A549 (cell line): ENCODE results near the gene ATF1. TPM values are rescaled to one million over a fixed set of nuclear protein-coding genes. Genes with fewer than 3 reads are reported as not detected.

ENCODE experiments used
- ATAC-seq, 2 experiments: fragments of 200-7000 bp in 1 of 2; fragments of >200 bp in 1 of 2; cut with Nextera tagmentation in 1 of 2; cut with Tn5 transposase in 1 of 2; 3 replicates each; pipeline versions ENCODE4 v1.8.0 to v1.9.1; 2018 to 2020; ENCODE audit warnings: mild to moderate bottlenecking in 1 of 2, moderate library complexity in 1 of 2
- CTCF ChIA-PET: fragments of 300-600 bp; sonication (Branson Sonifier 250); formaldehyde crosslinking; extraction: SDS; loops from one replicate; lab custom pipeline; 2021; ENCODE audit warnings: antibody characterized with exemption, inconsistent platforms; lab: Yijun Ruan, JAX
- POLR2A ChIA-PET: fragments of 350-600 bp; formaldehyde crosslinking; extraction: SDS; loops from one replicate; lab custom pipeline; 2021; ENCODE audit warnings: antibody characterized with exemption, inconsistent platforms; lab: Yijun Ruan, JAX
- DNase-seq, 2 experiments: peaks; one replicate each; pipeline versions ENCODE4 v3.0.0 to v3.0.0-alpha.2; 2011 to 2016; ENCODE audit warnings: low read depth in 1 of 2, low spot score in 1 of 2
- FAIRE-seq: peaks from 2 replicates; lab custom pipeline; 2011; peaks lifted over from hg19 to GRCh38; lab: Jason Lieb, UNC
- H3K27ac ChIP-seq, 2 experiments: fragments of >200 bp; sonication (Bioruptor Twin); formaldehyde crosslinking; 3 replicates each; pipeline ENCODE4 v1.5.1; 2016 to 2017
- H3K4me1 ChIP-seq: fragments of >200 bp; sonication (Bioruptor Twin); formaldehyde crosslinking; 3 replicates; pipeline ENCODE4 v1.6.1; 2016
- H3K4me2 ChIP-seq: fragments of >200 bp; sonication (Bioruptor Twin); formaldehyde crosslinking; 3 replicates; pipeline ENCODE4 v1.6.1; 2016
- H3K4me3 ChIP-seq: fragments of >200 bp; sonication (Bioruptor Twin); formaldehyde crosslinking; 3 replicates; pipeline ENCODE4 v1.5.1; 2016
- H3K9me3 ChIP-seq: fragments of >200 bp; sonication (Bioruptor Twin); formaldehyde crosslinking; 3 replicates; pipeline ENCODE4 v1.6.1; 2016
- CBX2 ChIP-seq: fragments of 200-600 bp; sonication (generic); IDR thresholded peaks from 2 replicates; pipeline ENCODE4 v1.6.1; 2016; ENCODE audit warnings: low read depth, mild to moderate bottlenecking, borderline replicate concordance
- CBX8 ChIP-seq: fragments of 200-600 bp; sonication (generic); IDR thresholded peaks from 2 replicates; pipeline ENCODE4 v1.6.1; 2016
- CEBPB ChIP-seq, 2 experiments: fragments of >200 bp in 1 of 2; sonication (Bioruptor Twin) in 1 of 2; formaldehyde crosslinking in 1 of 2; IDR thresholded peaks; 2 replicates each; pipeline ENCODE4 v1.6.1; 2012 to 2016
- CHD4 ChIP-seq: fragments of 200-600 bp; sonication (generic); IDR thresholded peaks from 2 replicates; pipeline ENCODE4 v1.6.1; 2016; ENCODE audit warnings: antibody characterized with exemption, mild to moderate bottlenecking, borderline replicate concordance
- EHF ChIP-seq: fragments of 250-450 bp; sonication (Bioruptor Pico); IDR thresholded peaks from 2 replicates; pipeline ENCODE4 v1.5.0; 2020; ENCODE audit warnings: mild to moderate bottlenecking
- EHMT2 ChIP-seq: fragments of 200-600 bp; sonication (generic); IDR thresholded peaks from 2 replicates; pipeline ENCODE4 v1.6.1; 2016; ENCODE audit warnings: antibody characterized with exemption, low read depth, mild to moderate bottlenecking, moderate library complexity
- EP300 ChIP-seq, 2 experiments: fragments of >200 bp; sonication (Bioruptor Twin); formaldehyde crosslinking; IDR thresholded peaks; 2 replicates in 1 of 2; 3 replicates in 1 of 2; pipeline ENCODE4 v1.6.1; 2016 to 2017
- ESRRA ChIP-seq: fragments of 150-350 bp; IDR thresholded peaks from 2 replicates; pipeline ENCODE4 v1.6.1; 2014; ENCODE audit warnings: mild to moderate bottlenecking, low read length, borderline replicate concordance
- GATA3 ChIP-seq: IDR thresholded peaks from 2 replicates; pipeline ENCODE4 v1.6.1; 2012; ENCODE audit warnings: borderline replicate concordance
- HES2 ChIP-seq: fragments of >200 bp; sonication (Bioruptor Twin); formaldehyde crosslinking; IDR thresholded peaks from 2 replicates; pipeline ENCODE4 v1.6.1; 2016
- HOXB13 ChIP-seq: fragments of 250-450 bp; sonication (Bioruptor Pico); IDR thresholded peaks from 2 replicates; pipeline ENCODE4 v1.5.0; 2020; ENCODE audit warnings: low read depth, mild to moderate bottlenecking, moderate library complexity
- HOXB5 ChIP-seq: fragments of 250-450 bp; sonication (Bioruptor Pico); IDR thresholded peaks from 2 replicates; pipeline ENCODE4 v1.5.0; 2020; ENCODE audit warnings: mild to moderate bottlenecking, moderate library complexity
- JUN ChIP-seq, 2 experiments: fragments of >200 bp; sonication (Bioruptor Twin); formaldehyde crosslinking; IDR thresholded peaks; 2 replicates in 1 of 2; 3 replicates in 1 of 2; pipeline ENCODE4 v1.6.1; 2016 to 2017
- JUNB ChIP-seq: fragments of >200 bp; sonication (Bioruptor Twin); formaldehyde crosslinking; IDR thresholded peaks from 2 replicates; pipeline ENCODE4 v1.6.1; 2016
- KDM1A ChIP-seq: fragments of 200-600 bp; sonication (generic); IDR thresholded peaks from 2 replicates; pipeline ENCODE4 v1.6.1; 2016; ENCODE audit warnings: low read depth, mild to moderate bottlenecking
- MYC ChIP-seq: IDR thresholded peaks from 2 replicates; pipeline ENCODE4 v1.6.1; 2012; ENCODE audit warnings: mild to moderate bottlenecking, inconsistent platforms, low read length, improper control_type of control experiment, borderline replicate concordance
- NFE2L2 ChIP-seq: fragments of 150-350 bp; conservative IDR thresholded peaks from 2 replicates; pipeline ENCODE4 v1.6.1; 2014; ENCODE audit warnings: low read length
- NPAS2 ChIP-seq: fragments of 250-450 bp; sonication (Bioruptor Pico); IDR thresholded peaks from 2 replicates; pipeline ENCODE4 v1.8.0; 2022; ENCODE audit warnings: mild to moderate bottlenecking, moderate library complexity, borderline replicate concordance
- PHF8 ChIP-seq: fragments of 200-600 bp; sonication (generic); IDR thresholded peaks from 2 replicates; pipeline ENCODE4 v1.6.1; 2016; ENCODE audit warnings: low read depth, mild to moderate bottlenecking, antibody characterized with exemption, moderate library complexity, borderline replicate concordance
- POLR2AphosphoS2 ChIP-seq: conservative IDR thresholded peaks from 2 replicates; pipeline ENCODE4 v1.6.1; 2012; ENCODE audit warnings: low read length, improper control_type of control experiment, inconsistent platforms
- RCOR1 ChIP-seq: fragments of 150-350 bp; IDR thresholded peaks from 2 replicates; pipeline ENCODE4 v1.6.1; 2014; ENCODE audit warnings: antibody characterized with exemption, low read length, low read depth
- RFX5 ChIP-seq: fragments of 450-650 bp; IDR thresholded peaks from 2 replicates; pipeline ENCODE4 v1.7.1; 2014; ENCODE audit warnings: antibody characterized with exemption, mild to moderate bottlenecking, moderate library complexity
- RNF2 ChIP-seq: fragments of 200-600 bp; sonication (generic); IDR thresholded peaks from 2 replicates; pipeline ENCODE4 v1.6.1; 2016; ENCODE audit warnings: low read depth, mild to moderate bottlenecking, antibody characterized with exemption, moderate library complexity, borderline replicate concordance
- SMC3 ChIP-seq: fragments of >200 bp; sonication (Bioruptor Twin); formaldehyde crosslinking; IDR thresholded peaks from 3 replicates; pipeline ENCODE4 v1.6.1; 2018; ENCODE audit warnings: inconsistent platforms
- TFCP2L1 ChIP-seq: fragments of 250-450 bp; sonication (Bioruptor Pico); IDR thresholded peaks from 2 replicates; pipeline ENCODE4 v1.5.0; 2021; ENCODE audit warnings: mild to moderate bottlenecking
- TP53 ChIP-seq: fragments of 250-450 bp; sonication (Bioruptor Pico); IDR thresholded peaks from 2 replicates; pipeline ENCODE4 v1.5.0; 2021; ENCODE audit warnings: mild to moderate bottlenecking, moderate library complexity
- ZC3H11A ChIP-seq: fragments of 450-650 bp; IDR thresholded peaks from 2 replicates; pipeline ENCODE4 v1.6.1; 2014; ENCODE audit warnings: antibody characterized with exemption, mild to moderate bottlenecking
- ZSCAN20 ChIP-seq: fragments of 250-450 bp; sonication (Bioruptor Pico); IDR thresholded peaks from 2 replicates; pipeline ENCODE4 v1.8.0; 2022; ENCODE audit warnings: mild to moderate bottlenecking, moderate library complexity
- WGBS: methylation state at CpG from one replicate; pipeline ENCODE4 v1.1.6; 2017; ENCODE audit errors: missing lambda C conversion rate; 5-methylcytosine and 5-hydroxymethylcytosine counted together
- polyA plus RNA-seq, 4 experiments: library from polyadenylated mRNA; depleted of rRNA in 3 of 4; stranded (reverse); fragments of >200 nt; fragmentation: RNase III in 1 of 4; extraction: RNeasy Plus Mini Kit Qiagen cat#74134 plus additional on column Dnase treatment in 1 of 4; gene quantifications; 2 replicates in 3 of 4; 3 replicates in 1 of 4; pipeline ENCODE4 v1.2.3, GENCODE V29; 2011 to 2017
- TF ChIP-seq, protein P1 (sequence below): IDR thresholded peaks from 2 replicates; pipeline ENCODE4 v1.6.1; 2012
- TF ChIP-seq, protein P2 (sequence below): fragments of 450-650 bp; IDR thresholded peaks from 2 replicates; pipeline ENCODE4 v1.6.1; 2014; ENCODE audit warnings: antibody characterized with exemption

Gene ATF1
- polyA plus RNA-seq, 2 of the 4 experiments (the other 2 are of a cell fraction): 34.2 to 77.1 TPM

GRCh38 chr12:50742776-50743175, 21.1 kb upstream of the ATF1 start:
- H3K27ac ChIP-seq: no peak overlapping the region
- DNase-seq: no peak
- no peaks in the 10 kb centered on the region for H3K4me1 ChIP-seq
- 92% methylated on average over 7 of the region's 7 CpGs for WGBS
- TF ChIP-seq TFCP2L1 (no peak), POLR2AphosphoS2 (no peak), PHF8 (no peak), JUN (IDR thresholded peaks at IDR 0.05) (no peak), NFE2L2 (no peak), RFX5 (no peak), EP300 (IDR thresholded peaks at IDR 0.05) (no peak), SMC3 (no peak), HOXB13 (no peak), CEBPB (IDR thresholded peaks at IDR 0.05) (no peak), RNF2 (no peak), KDM1A (no peak), CBX2 (no peak), GATA3 (no peak), ESRRA (no peak)
- TF ChIP-seq, protein P1, sequence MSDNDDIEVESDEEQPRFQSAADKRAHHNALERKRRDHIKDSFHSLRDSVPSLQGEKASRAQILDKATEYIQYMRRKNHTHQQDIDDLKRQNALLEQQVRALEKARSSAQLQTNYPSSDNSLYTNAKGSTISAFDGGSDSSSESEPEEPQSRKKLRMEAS: no peak
- TF ChIP-seq, all 56 proteins: peak for 0
- no peak overlapping the region for H3K4me2 ChIP-seq
- no peaks in the 10 kb centered on the region for H3K9me3 ChIP-seq
- ATAC-seq (no peak), FAIRE-seq (no peak)
- CTCF ChIA-PET: interaction anchor here (0.6 to 2.3 kb wide), 3 partner anchors 10 to 829 kb away, joined by 3 to 7 read pairs (median 3); no protein-coding TSS in a partner anchor
- H3K4me3 ChIP-seq: no peak overlapping the region
- POLR2A ChIA-PET: interaction anchor here (0.6 kb wide), 1 partner anchor 507 kb away, joined by 3 read pairs; no protein-coding TSS in a partner anchor

DNA sequence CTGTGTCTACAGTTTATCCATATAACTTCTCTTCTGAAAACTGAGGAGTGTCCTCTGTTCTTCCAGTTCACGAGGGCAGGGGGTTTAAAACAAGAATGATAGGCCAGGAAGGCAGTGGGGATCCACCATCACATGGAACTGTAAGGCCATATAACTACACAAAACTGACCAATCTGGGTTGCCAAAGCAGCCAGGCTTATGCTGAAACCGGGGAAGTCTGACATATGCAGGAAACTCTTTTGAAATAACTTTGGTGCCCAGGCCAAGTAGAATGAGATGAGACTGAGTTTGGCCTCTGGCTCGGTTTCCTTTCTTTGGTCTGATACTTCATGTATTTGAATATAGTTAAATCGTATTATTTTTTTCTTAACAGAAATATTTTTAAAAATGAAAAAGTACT, 18.0 kb upstream of the ATF1 start:
- CTCF ChIA-PET: interaction anchor here (1.3 to 2.2 kb wide), 2 partner anchors 10 to 13 kb away, joined by 4 to 6 read pairs; no protein-coding TSS in a partner anchor

More for the DNA sequence above, 18.0 kb upstream of the ATF1 start:
- no peak overlapping the region for H3K27ac ChIP-seq
- no peaks in the 10 kb centered on the region for H3K9me3 ChIP-seq
- WGBS: 89% methylated on average over 4 of the region's 4 CpGs
- TF ChIP-seq MYC (no peak), ZSCAN20 (CRISPR knock-in tag) (no peak), NPAS2 (CRISPR knock-in tag) (no peak), GATA3 (no peak), EHF (no peak), EP300 (IDR thresholded peaks at IDR 0.05) (no peak), JUN (IDR thresholded peaks at IDR 0.05) (no peak), CBX8 (no peak), TP53 (CRISPR knock-in tag) (no peak), ZC3H11A (no peak), HES2 (no peak), JUNB (no peak), EHMT2 (no peak), TFCP2L1 (no peak), RCOR1 (no peak), CHD4 (no peak), HOXB5 (CRISPR knock-in tag) (no peak), ESRRA (no peak)
- TF ChIP-seq, protein P1: no peak
- TF ChIP-seq, protein P2, sequence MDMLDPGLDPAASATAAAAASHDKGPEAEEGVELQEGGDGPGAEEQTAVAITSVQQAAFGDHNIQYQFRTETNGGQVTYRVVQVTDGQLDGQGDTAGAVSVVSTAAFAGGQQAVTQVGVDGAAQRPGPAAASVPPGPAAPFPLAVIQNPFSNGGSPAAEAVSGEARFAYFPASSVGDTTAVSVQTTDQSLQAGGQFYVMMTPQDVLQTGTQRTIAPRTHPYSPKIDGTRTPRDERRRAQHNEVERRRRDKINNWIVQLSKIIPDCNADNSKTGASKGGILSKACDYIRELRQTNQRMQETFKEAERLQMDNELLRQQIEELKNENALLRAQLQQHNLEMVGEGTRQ: no peak
- no peak for FAIRE-seq
- POLR2A ChIA-PET: no interaction called here
- no peaks in the 10 kb centered on the region for H3K4me1 ChIP-seq
- no peak overlapping the region for H3K4me3 ChIP-seq
- no peak for DNase-seq
- ATAC-seq: no peak
- no peak overlapping the region for H3K4me2 ChIP-seq
